HCT116 (cell line): ENCODE data around the gene CLIC3. TPM values are rescaled to one million over a fixed set of nuclear protein-coding genes. Genes with fewer than 3 reads are reported as not detected.

Experiments
- ATAC-seq: fragments of 200-7000 bp; cut with Tn5 transposase; 2 replicates; pipeline ENCODE4 v1.9.1; 2020; ENCODE audit warnings: mild to moderate bottlenecking, moderate library complexity
- BruUV-seq: library from RNA; stranded (reverse); fragments of 400-500 nt; replicated peaks from 2 replicates; lab custom pipeline; 2021; lab: Mats Ljungman, UMichigan
- CTCF ChIA-PET: fragments of 300-600 bp; sonication (Branson Sonifier 250); formaldehyde crosslinking; loops from one replicate; lab custom pipeline; 2021; ENCODE audit warnings: antibody characterized with exemption; lab: Charles Lee
- POLR2A ChIA-PET: fragments of 300-600, 350-600 bp; sonication (Branson Sonifier 250); formaldehyde crosslinking; loops from one replicate; lab custom pipeline; 2021; ENCODE audit warnings: antibody characterized with exemption; lab: Charles Lee
- RAD21 ChIA-PET, 2 experiments: fragments of 300-600 bp; sonication (Branson Sonifier 250); formaldehyde crosslinking; loops; one replicate each; lab custom pipeline; 2023; ENCODE audit warnings: low total read pairs in 2 of 2; ENCODE audit not compliant: uncharacterized antibody in 2 of 2, unreplicated experiment in 2 of 2, low non-redundant PET in 1 of 2; lab: Charles Lee
- DNase-seq: peaks from one replicate; pipeline ENCODE4 v3.0.0-alpha.2; 2010; ENCODE audit warnings: low read depth, low spot score
- H2AFZ ChIP-seq: fragments of 200-600 bp; shearing (Covaris generic), sonication (generic); 2 replicates; pipeline ENCODE4 v1.6.1; 2017; ENCODE audit warnings: low read depth, mixed run types, mixed read lengths, antibody characterized with exemption, low read length; ENCODE audit not compliant: poor library complexity, severe bottlenecking
- H3K27ac ChIP-seq: 2 replicates; pipeline ENCODE4 v1.5.1; 2012; ENCODE audit warnings: low read depth, low read length
- H3K27me3 ChIP-seq: fragments of 200-600 bp; sonication (generic); 2 replicates; pipeline ENCODE4 v1.6.1; 2016; ENCODE audit warnings: mixed run types, low read length, mixed read lengths; ENCODE audit not compliant: insufficient read depth
- H3K36me3 ChIP-seq, 2 experiments: fragments of 200-500 bp in 1 of 2; fragments of 200-600 bp in 1 of 2; sonication (Bioruptor generic) in 1 of 2; sonication (generic) in 1 of 2; 2 replicates each; pipeline versions ENCODE4 v1.5.1 to v1.6.1; 2014 to 2016; ENCODE audit warnings: low read length in 2 of 2, inconsistent platforms in 1 of 2, mixed read lengths in 1 of 2, mixed run types in 1 of 2; ENCODE audit not compliant: insufficient read depth in 2 of 2, control insufficient read depth in 1 of 2
- H3K4me1 ChIP-seq, 2 experiments: fragments of 200-600 bp in 1 of 2; sonication (generic) in 1 of 2; 2 replicates each; pipeline versions ENCODE4 v1.5.1 to v1.6.1; 2012 to 2017; ENCODE audit warnings: low read length in 2 of 2, inconsistent platforms in 1 of 2, mild to moderate bottlenecking in 1 of 2, mixed read lengths in 1 of 2, mixed run types in 1 of 2, moderate library complexity in 1 of 2; ENCODE audit not compliant: insufficient read depth in 2 of 2, control insufficient read depth in 1 of 2
- H3K4me2 ChIP-seq: fragments of 200-600 bp; sonication (generic); 2 replicates; pipeline ENCODE4 v1.6.1; 2017; ENCODE audit warnings: mixed run types, low read length, mixed read lengths
- H3K4me3 ChIP-seq, 2 experiments: fragments of 200-600 bp in 1 of 2; sonication (generic) in 1 of 2; replicated peaks in 1 of 2; 2 replicates each; pipeline ENCODE4 v1.5.1; 2011 to 2016; ENCODE audit warnings: low read length in 2 of 2, control low read depth in 1 of 2, low read depth in 1 of 2, mild to moderate bottlenecking in 1 of 2, mixed read lengths in 1 of 2, mixed run types in 1 of 2
- H3K79me2 ChIP-seq: fragments of 200-600 bp; sonication (generic); 2 replicates; pipeline ENCODE4 v1.6.1; 2017; ENCODE audit warnings: mild to moderate bottlenecking, mixed run types, low read length, moderate library complexity, mixed read lengths; ENCODE audit not compliant: insufficient read depth
- H3K9ac ChIP-seq: fragments of 200-600 bp; sonication (generic); 2 replicates; pipeline ENCODE4 v1.6.1; 2016; ENCODE audit warnings: low read length, mixed read lengths
- H3K9me2 ChIP-seq: fragments of 200-600 bp; sonication (generic), shearing (Covaris generic); 2 replicates; pipeline ENCODE4 v1.6.1; 2017; ENCODE audit warnings: mixed run types, mild to moderate bottlenecking, moderate library complexity; ENCODE audit not compliant: insufficient read depth
- H3K9me3 ChIP-seq, 2 experiments: fragments of 200-500 bp in 1 of 2; fragments of 200-600 bp in 1 of 2; sonication (Bioruptor generic) in 1 of 2; sonication (generic) in 1 of 2; 2 replicates each; pipeline ENCODE4 v1.6.1; 2014 to 2017; ENCODE audit warnings: low read length in 2 of 2, mixed read lengths in 2 of 2, inconsistent platforms in 1 of 2, low read depth in 1 of 2, mild to moderate bottlenecking in 1 of 2, mixed run types in 1 of 2, moderate library complexity in 1 of 2; ENCODE audit not compliant: control insufficient read depth in 1 of 2, insufficient read depth in 1 of 2
- H4K20me1 ChIP-seq: fragments of 200-600 bp; sonication (generic), shearing (Covaris generic); 2 replicates; pipeline ENCODE4 v1.6.1; 2017; ENCODE audit warnings: mixed run types, mild to moderate bottlenecking, moderate library complexity; ENCODE audit not compliant: insufficient read depth
- CEBPB ChIP-seq: IDR thresholded peaks from 2 replicates; pipeline ENCODE4 v1.6.1; 2012; ENCODE audit warnings: low read depth
- EGR1 ChIP-seq: IDR thresholded peaks from 2 replicates; pipeline ENCODE4 v1.6.1; 2012; ENCODE audit warnings: low read depth
- ELF1 ChIP-seq: IDR thresholded peaks from 2 replicates; pipeline ENCODE4 v1.6.1; 2012; ENCODE audit warnings: low read depth, borderline replicate concordance
- EZH2 ChIP-seq: fragments of 200-600 bp; sonication (generic); IDR thresholded peaks from 2 replicates; pipeline ENCODE4 v1.6.1; 2017; ENCODE audit warnings: antibody characterized with exemption, mixed run types
- EZH2phosphoT487 ChIP-seq: fragments of 200-600 bp; IDR thresholded peaks from 2 replicates; pipeline ENCODE4 v1.6.1; 2018; ENCODE audit warnings: antibody characterized with exemption, borderline replicate concordance
- FOSL1 ChIP-seq: IDR thresholded peaks from 2 replicates; pipeline ENCODE4 v1.6.1; 2012; ENCODE audit warnings: low read depth
- JUND ChIP-seq: IDR thresholded peaks from 2 replicates; pipeline ENCODE4 v1.6.1; 2012
- POLR2A ChIP-seq: IDR thresholded peaks from 2 replicates; pipeline ENCODE4 v1.7.0; 2011; ENCODE audit warnings: borderline replicate concordance; ENCODE audit not compliant: insufficient read depth, insufficient read length; ENCODE audit errors: extremely low read depth
- POLR2AphosphoS5 ChIP-seq: IDR thresholded peaks from 2 replicates; pipeline ENCODE4 v1.6.1; 2011; ENCODE audit warnings: mild to moderate bottlenecking, low read depth, low read length, moderate library complexity
- RAD21 ChIP-seq: IDR thresholded peaks from 2 replicates; pipeline ENCODE4 v1.6.1; 2012; ENCODE audit warnings: low read depth, mild to moderate bottlenecking
- SIN3A ChIP-seq: IDR thresholded peaks from 2 replicates; pipeline ENCODE4 v1.6.1; 2012; ENCODE audit warnings: low read depth
- YY1 ChIP-seq: IDR thresholded peaks from 2 replicates; pipeline ENCODE4 v1.6.1; 2011; ENCODE audit warnings: low read length, low read depth, moderate library complexity, mild to moderate bottlenecking; ENCODE audit not compliant: insufficient replicate concordance; ENCODE audit errors: extremely low read depth
- ZFX ChIP-seq: fragments of 450-650 bp; IDR thresholded peaks from 2 replicates; pipeline ENCODE4 v1.6.1; 2017
- intact Hi-C: fragments of 100-400 bp; cut with micrococcal nuclease; formaldehyde crosslinking; loops from 2 replicates; pipeline ENCODE4 v1.10.0; 2022
- total RNA-seq: library from RNA; stranded (reverse); gene quantifications from one replicate; pipeline ENCODE4 v1.2.1, GENCODE V29; 2021; ENCODE audit not compliant: unreplicated experiment
- TF ChIP-seq, protein P1 (sequence below): IDR thresholded peaks from 2 replicates; pipeline ENCODE4 v1.6.1; 2012
- TF ChIP-seq, protein P2 (sequence below): IDR thresholded peaks from 2 replicates; pipeline ENCODE4 v1.6.1; 2011; ENCODE audit warnings: mild to moderate bottlenecking, low read length, moderate library complexity; ENCODE audit not compliant: insufficient replicate concordance; ENCODE audit errors: extremely low read depth
- TF ChIP-seq, protein P3 (sequence below): IDR thresholded peaks from 2 replicates; pipeline ENCODE4 v1.6.1; 2012; ENCODE audit warnings: low read depth

Gene CLIC3
- total RNA-seq, 1 experiment from 2014 or later: 8.4 TPM

DNA sequence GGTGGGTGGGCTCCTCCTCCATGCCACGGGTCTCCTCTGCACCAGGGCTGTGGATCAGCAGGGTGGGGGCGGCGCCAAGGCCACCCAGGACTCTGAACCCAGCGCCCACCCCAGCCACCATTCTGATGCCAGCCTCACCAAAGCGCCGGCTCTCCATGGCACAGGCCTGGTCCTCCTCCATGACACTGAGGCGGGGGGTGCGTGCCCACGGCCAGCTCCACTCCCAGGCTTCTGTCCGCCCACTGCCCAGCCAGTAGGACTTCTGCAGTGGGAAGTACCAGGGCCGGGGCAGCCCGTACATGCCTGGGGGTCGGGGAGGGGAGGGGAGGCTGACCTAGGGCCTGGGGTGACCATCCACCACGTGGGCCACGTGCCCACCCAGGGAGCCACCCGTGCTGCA lies 20.1 kb upstream of the CLIC3 start:
- TF ChIP-seq POLR2AphosphoS5 (no peak), FOSL1 (no peak), EGR1 (no peak), POLR2A (no peak), RAD21 (no peak)
- TF ChIP-seq, protein P1, sequence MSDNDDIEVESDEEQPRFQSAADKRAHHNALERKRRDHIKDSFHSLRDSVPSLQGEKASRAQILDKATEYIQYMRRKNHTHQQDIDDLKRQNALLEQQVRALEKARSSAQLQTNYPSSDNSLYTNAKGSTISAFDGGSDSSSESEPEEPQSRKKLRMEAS: no peak
- CTCF ChIA-PET: interaction anchor here (1.2 kb wide), 1 partner anchor 13 kb away, joined by 4 read pairs; no protein-coding TSS in a partner anchor
- ATAC-seq: no peak

DNA sequence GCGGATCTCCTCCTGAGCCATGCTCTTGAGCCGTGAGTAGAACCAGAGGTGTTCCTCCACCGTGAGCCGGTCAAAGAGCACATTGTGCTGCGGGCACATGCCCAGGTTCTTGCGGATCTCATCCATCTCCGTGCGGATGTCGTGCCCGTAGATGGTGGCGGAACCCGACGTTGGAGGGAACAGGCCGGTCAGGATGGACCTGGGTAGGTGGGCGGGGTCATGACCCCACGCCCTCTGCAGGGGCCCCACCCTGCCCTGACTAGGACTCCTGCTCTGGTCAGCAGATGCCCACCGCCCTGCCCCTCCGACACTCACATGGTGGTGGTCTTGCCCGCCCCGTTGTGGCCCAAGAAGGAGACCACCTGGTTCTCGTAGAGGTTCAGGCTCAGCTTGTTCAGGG lies 19.6 kb upstream of the CLIC3 start:
- Histone ChIP-seq H3K79me2 (no peaks in the 10 kb centered on the region), H3K36me3 (peaks cover 20 to 33% of the 10 kb centered on the region in 2 experiments; a peak in 3 of 4 replicates), H3K9ac (no peak overlapping the region), H4K20me1 (no peaks in the 10 kb centered on the region), H3K27ac (no peak overlapping the region), H3K4me1 (no peaks in the 10 kb centered on the region), H3K4me3 (no peak overlapping the region), H3K9me2 (no peaks in the 10 kb centered on the region), H3K27me3 (no peaks in the 10 kb centered on the region), H3K9me3 (no peaks in the 10 kb centered on the region), H2AFZ (no peak overlapping the region), H3K4me2 (no peak overlapping the region)
- POLR2A ChIA-PET: no interaction called here
- RAD21 ChIA-PET: no interaction called here
- DNase-seq (no peak), ATAC-seq (no peak)
- CTCF ChIA-PET: no interaction called here
- intact Hi-C loops: no loop called here
- no TSS peak for BruUV-seq
- no peak for TF ChIP-seq POLR2A
- TF ChIP-seq ZFX: no peak
- no peak for TF ChIP-seq CEBPB
- TF ChIP-seq ELF1: no peak
- TF ChIP-seq FOSL1: no peak
- TF ChIP-seq, protein P1: no peak
- TF ChIP-seq, protein P2, sequence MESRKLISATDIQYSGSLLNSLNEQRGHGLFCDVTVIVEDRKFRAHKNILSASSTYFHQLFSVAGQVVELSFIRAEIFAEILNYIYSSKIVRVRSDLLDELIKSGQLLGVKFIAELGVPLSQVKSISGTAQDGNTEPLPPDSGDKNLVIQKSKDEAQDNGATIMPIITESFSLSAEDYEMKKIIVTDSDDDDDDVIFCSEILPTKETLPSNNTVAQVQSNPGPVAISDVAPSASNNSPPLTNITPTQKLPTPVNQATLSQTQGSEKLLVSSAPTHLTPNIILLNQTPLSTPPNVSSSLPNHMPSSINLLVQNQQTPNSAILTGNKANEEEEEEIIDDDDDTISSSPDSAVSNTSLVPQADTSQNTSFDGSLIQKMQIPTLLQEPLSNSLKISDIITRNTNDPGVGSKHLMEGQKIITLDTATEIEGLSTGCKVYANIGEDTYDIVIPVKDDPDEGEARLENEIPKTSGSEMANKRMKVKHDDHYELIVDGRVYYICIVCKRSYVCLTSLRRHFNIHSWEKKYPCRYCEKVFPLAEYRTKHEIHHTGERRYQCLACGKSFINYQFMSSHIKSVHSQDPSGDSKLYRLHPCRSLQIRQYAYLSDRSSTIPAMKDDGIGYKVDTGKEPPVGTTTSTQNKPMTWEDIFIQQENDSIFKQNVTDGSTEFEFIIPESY: no peak
- TF ChIP-seq SIN3A: no peak
- TF ChIP-seq JUND: no peak
- TF ChIP-seq RAD21: no peak
- TF ChIP-seq EZH2phosphoT487: no peak
- TF ChIP-seq YY1: no peak
- TF ChIP-seq EZH2: no peak
- TF ChIP-seq, protein P3, sequence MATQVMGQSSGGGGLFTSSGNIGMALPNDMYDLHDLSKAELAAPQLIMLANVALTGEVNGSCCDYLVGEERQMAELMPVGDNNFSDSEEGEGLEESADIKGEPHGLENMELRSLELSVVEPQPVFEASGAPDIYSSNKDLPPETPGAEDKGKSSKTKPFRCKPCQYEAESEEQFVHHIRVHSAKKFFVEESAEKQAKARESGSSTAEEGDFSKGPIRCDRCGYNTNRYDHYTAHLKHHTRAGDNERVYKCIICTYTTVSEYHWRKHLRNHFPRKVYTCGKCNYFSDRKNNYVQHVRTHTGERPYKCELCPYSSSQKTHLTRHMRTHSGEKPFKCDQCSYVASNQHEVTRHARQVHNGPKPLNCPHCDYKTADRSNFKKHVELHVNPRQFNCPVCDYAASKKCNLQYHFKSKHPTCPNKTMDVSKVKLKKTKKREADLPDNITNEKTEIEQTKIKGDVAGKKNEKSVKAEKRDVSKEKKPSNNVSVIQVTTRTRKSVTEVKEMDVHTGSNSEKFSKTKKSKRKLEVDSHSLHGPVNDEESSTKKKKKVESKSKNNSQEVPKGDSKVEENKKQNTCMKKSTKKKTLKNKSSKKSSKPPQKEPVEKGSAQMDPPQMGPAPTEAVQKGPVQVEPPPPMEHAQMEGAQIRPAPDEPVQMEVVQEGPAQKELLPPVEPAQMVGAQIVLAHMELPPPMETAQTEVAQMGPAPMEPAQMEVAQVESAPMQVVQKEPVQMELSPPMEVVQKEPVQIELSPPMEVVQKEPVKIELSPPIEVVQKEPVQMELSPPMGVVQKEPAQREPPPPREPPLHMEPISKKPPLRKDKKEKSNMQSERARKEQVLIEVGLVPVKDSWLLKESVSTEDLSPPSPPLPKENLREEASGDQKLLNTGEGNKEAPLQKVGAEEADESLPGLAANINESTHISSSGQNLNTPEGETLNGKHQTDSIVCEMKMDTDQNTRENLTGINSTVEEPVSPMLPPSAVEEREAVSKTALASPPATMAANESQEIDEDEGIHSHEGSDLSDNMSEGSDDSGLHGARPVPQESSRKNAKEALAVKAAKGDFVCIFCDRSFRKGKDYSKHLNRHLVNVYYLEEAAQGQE: no peak

More for the DNA sequence above, 20.1 kb upstream of the CLIC3 start:
- intact Hi-C loops: no loop called here
- Histone ChIP-seq H3K4me3 (no peak overlapping the region), H3K79me2 (no peaks in the 10 kb centered on the region), H3K9me3 (no peaks in the 10 kb centered on the region), H4K20me1 (no peaks in the 10 kb centered on the region), H3K36me3 (peaks cover 22 to 28% of the 10 kb centered on the region in 2 experiments; a peak in 3 of 4 replicates), H3K27me3 (no peaks in the 10 kb centered on the region), H3K4me1 (no peaks in the 10 kb centered on the region), H2AFZ (no peak overlapping the region), H3K9me2 (no peaks in the 10 kb centered on the region), H3K27ac (no peak overlapping the region), H3K4me2 (no peak overlapping the region), H3K9ac (no peak overlapping the region)
- ChIA-PET RAD21 (no interaction called here), POLR2A (no interaction called here)
- DNase-seq: no peak
- BruUV-seq: TSS peak; percentile 18
